Activated naive CD4-positive, alpha-beta T cell (primary cell): ENCODE measurements around the gene LRP4.

ENCODE experiments used
- DNase-seq, 4 experiments: peaks; one replicate each; lab custom pipeline; 2025; lab: John Stamatoyannopoulos, UW

Gene LRP4

GRCh38 chr11:46892838-46893237 lies 25.5 kb downstream of the LRP4 start:
- DNase-seq: no peak

DNA sequence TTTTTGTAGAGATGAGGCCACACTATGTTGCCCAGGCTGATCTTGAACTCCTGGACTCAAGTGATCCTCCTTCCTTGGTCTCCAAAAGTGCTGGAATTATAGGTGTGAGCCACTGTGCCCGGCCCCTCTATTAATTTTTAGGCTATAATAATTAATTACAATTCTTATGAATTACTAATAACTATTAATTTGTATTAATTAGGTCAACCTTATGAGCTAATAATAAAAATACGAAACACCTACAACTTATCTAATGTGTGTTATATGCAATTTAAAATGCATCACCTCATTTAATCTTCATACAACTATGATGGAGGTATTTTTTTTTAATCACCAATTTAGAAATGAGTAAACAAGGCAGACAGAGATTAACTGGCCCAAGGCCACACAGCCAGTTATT lies 26.2 kb downstream of the LRP4 start:
- DNase-seq: no peak

DNA sequence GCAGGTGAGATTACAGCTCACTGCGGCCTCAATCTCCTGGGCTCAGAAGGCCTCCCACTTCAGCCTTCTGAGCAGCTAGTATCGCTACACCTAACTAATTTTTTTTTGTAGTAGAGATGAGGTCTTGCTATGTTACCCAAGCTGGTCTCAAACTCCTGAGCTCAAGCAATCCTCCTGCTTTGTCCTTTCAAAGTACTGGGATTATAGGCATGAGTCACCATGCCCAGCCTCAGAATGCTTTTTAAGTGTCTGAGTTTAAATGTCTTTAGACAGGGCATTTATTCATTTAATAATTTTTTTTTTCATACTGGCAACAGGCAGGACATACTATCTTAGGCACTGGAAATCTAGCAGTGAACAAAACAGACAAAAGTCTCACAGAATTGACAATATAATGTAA lies 27.7 kb downstream of the LRP4 start:
- no peak for DNase-seq

- peak; percentile 24 to 68 (median 48) for DNase-seq
These were observed 28.5 kb downstream of the LRP4 start for GRCh38 chr11:46889689-46890475.

DNA sequence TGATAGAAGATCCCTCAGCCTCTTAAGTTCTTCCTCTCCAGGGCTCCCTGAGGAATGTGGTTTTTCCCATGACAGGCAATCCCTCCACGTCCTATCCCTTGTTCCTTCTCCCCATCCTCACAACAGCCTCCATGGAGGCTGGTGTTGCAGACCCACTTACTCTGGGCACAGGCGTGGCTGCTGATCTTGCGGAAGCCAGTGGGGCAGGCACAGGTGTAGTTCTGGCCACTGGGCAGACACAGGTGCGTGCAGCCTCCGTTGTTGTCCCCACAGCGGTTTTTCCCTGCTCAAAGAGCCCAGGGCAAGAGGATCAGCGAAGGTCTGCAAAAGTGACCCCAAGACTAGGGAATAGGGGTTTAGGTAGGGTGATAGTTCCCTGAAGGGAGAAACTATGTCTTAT lies 29.1 kb downstream of the LRP4 start:
- DNase-seq: no peak

DNA sequence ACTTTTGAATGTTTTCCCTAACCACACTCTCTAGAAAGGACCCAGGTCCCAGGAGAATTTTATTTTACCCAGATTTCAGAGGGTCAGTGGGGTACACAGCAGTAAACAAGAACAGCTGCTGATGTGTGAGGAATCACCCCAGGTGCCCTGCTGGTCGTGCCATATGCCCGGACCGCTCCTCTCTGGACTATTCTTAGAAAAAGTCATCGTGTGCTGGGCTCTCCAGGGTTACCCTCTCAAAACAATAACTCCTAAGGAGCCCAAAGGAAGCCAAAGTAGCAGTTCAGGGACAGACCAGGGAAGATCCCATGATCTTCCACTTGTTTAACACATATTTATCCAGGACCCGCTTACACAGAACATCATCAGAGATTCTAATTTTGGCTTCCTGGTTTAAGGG lies 29.7 kb downstream of the LRP4 start:
- DNase-seq: no peak

- DNase-seq: no peak
These were observed 32.1 kb downstream of the LRP4 start for GRCh38 chr11:46886211-46886610.

- no peak for DNase-seq
These were observed 39.2 kb downstream of the LRP4 start for GRCh38 chr11:46879056-46879585.

DNA sequence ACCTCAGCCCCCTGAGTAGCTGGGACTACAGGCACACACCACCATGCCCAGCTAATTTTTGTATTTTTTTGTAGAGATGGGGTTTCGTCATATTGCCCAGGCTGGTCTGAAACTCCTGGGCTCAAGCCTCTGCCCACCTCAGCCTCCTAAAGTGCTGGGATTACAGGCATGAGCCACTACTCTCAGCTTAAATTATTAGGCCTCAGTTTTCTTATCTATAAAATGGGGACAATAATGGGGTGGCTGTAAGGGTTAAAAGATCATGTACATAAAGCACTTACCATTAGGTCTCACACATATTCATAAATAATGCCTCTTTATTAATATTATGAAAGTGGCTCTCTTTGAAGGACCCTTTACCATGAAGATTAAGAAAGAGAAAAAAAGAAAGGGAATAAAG lies 40.8 kb downstream of the LRP4 start:
- no peak for DNase-seq

GRCh38 chr11:46876471-46876870 lies 41.9 kb downstream of the LRP4 start:
- no peak for DNase-seq

- no peak for DNase-seq
These were observed 43.8 kb downstream of the LRP4 start for GRCh38 chr11:46874586-46874985.

- no peak for DNase-seq
These were observed 49.4 kb downstream of the LRP4 start for GRCh38 chr11:46868912-46869311.

- no peak for DNase-seq
These were observed 53.0 kb downstream of the LRP4 start for GRCh38 chr11:46865340-46865739.

GRCh38 chr11:46860218-46860617 lies 58.1 kb downstream of the LRP4 start:
- no peak for DNase-seq

GRCh38 chr11:46858920-46859546 lies 59.3 kb downstream of the LRP4 start:
- DNase-seq: no peak

- DNase-seq: no peak
These were observed 60.7 kb downstream of the LRP4 start for GRCh38 chr11:46857666-46858065.

DNA sequence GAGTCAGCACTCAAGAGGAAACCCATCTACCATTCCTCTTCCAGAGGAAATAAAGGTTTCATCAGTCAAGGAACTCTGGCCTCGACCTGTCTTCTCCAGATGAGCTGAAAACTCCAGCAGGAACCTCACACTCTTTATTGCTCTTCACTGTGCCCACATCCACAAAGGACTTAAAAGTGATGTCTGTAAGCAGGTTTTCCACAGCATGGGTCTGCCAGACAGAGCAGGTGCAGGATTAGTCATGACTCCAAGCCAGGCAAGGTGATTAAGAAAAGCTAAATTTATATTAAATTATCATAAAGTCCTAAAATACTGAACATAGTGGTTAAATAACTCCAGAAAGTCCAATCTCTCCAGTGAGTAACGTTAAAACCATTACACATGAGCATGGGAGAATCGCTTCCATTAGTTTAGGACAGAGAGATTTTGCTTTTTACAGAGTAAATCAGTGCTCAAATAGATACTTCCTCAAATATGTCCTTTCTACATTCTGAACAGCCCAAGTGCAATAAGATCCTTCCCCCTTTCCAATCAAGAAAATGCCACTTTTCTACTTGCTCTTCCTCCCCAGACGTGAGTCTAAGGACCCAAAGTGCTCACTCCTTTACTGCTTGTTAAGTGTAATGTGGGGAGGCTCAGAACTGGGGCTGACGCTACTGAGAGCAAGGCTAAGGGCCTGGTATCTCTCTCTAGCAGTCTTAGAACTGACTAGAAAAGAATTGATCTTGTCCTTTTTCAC lies 61.6 kb downstream of the LRP4 start:
- no peak for DNase-seq

GRCh38 chr11:46855863-46856262 lies 62.5 kb downstream of the LRP4 start:
- no peak for DNase-seq

- DNase-seq: no peak
These were observed 63.2 kb downstream of the LRP4 start for GRCh38 chr11:46855167-46855566.

GRCh38 chr11:46850829-46851380 lies 67.4 kb downstream of the LRP4 start:
- DNase-seq: no peak

DNA sequence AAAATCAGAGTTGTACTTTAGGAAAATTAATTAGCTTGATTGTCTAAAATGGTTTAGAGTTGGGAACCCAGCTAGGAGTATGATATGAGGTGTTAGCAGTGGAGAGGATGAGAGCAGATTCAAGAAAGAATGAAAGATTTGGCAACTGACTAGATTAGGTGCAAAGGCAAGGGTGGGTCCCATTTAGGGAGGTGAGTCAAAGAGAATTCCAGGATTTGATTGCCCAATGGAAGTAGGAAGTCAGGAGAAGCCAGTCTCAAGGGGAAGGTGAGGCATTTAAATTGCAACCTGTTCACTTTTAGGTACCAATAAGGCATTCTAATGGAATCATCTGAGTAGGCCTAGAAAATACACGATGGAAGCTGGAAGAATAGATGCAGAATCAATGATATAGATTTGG lies 68.7 kb downstream of the LRP4 start:
- no peak for DNase-seq

DNA sequence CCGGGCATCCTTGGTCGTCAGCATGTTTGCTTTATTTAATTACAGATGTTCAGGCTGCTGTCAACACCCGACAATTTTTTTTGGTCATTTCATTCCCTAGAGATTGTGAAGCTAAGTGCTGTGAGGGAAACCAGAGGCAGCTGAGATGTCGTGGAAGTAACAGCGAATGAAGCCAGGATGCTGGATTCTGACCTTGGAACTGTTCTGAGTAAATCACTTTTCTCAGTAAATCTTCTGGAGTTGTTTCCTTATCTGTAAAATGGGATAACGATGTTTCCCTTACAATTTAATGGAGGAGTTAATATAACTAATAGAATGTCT lies 71.9 kb downstream of the LRP4 start:
- DNase-seq: no peak
